GM23338 (cell line): Measurements from ENCODE around the gene ELANE. TPM values are rescaled to one million over a fixed set of nuclear protein-coding genes. Genes with fewer than 3 reads are reported as not detected.

Source experiments
- ATAC-seq: fragments of 200-7000 bp; cut with Tn5 transposase; 3 replicates; pipeline ENCODE4 v1.9.1; 2020
- DNase-seq: peaks from one replicate; pipeline ENCODE4 v3.0.0-alpha.2; 2015; ENCODE audit warnings: low spot score
- H2AFZ ChIP-seq: fragments of 200-600 bp; sonication (generic); 2 replicates; pipeline ENCODE4 v1.8.0; 2016; ENCODE audit warnings: antibody characterized with exemption, mild to moderate bottlenecking, moderate library complexity
- H3F3A ChIP-seq: fragments of 200-600 bp; sonication (generic); replicated peaks from 2 replicates; pipeline ENCODE4 v1.8.0; 2017; ENCODE audit warnings: antibody characterized with exemption, mixed run types, low read depth
- H3K27ac ChIP-seq: fragments of 200-600 bp; sonication (generic); 2 replicates; pipeline ENCODE4 v1.6.1; 2016; ENCODE audit warnings: low read depth
- H3K27me3 ChIP-seq: fragments of 200-600 bp; sonication (generic); 2 replicates; pipeline ENCODE4 v1.8.0; 2016; ENCODE audit warnings: mild to moderate bottlenecking, mixed run types, moderate library complexity; ENCODE audit not compliant: insufficient read depth
- H3K36me3 ChIP-seq: fragments of 200-600 bp; sonication (generic); 2 replicates; pipeline ENCODE4 v1.8.0; 2016; ENCODE audit warnings: mild to moderate bottlenecking; ENCODE audit not compliant: insufficient read depth
- H3K4me1 ChIP-seq: fragments of 200-600 bp; sonication (generic); 2 replicates; pipeline ENCODE4 v1.8.0; 2016; ENCODE audit warnings: mild to moderate bottlenecking, moderate library complexity; ENCODE audit not compliant: insufficient read depth
- H3K4me2 ChIP-seq: fragments of 200-600 bp; sonication (generic); 2 replicates; pipeline ENCODE4 v1.7.1; 2017; ENCODE audit warnings: mixed run types
- H3K4me3 ChIP-seq: fragments of 200-600 bp; sonication (generic); 2 replicates; pipeline ENCODE4 v1.6.1; 2016; ENCODE audit warnings: mixed run types
- H3K79me2 ChIP-seq: fragments of 200-600 bp; sonication (generic); replicated peaks from 2 replicates; pipeline ENCODE4 v1.8.0; 2017; ENCODE audit warnings: mild to moderate bottlenecking; ENCODE audit not compliant: insufficient read depth
- H3K9me2 ChIP-seq: fragments of 200-600 bp; sonication (generic); 2 replicates; pipeline ENCODE4 v1.8.0; 2017; ENCODE audit not compliant: insufficient read depth
- H4K20me1 ChIP-seq: fragments of 200-600 bp; sonication (generic); replicated peaks from 2 replicates; pipeline ENCODE4 v1.8.0; 2017; ENCODE audit warnings: mild to moderate bottlenecking; ENCODE audit not compliant: insufficient read depth
- H3K27ac Mint-ChIP-seq: 2 replicates; pipeline ENCODE4 v1.8.0; 2020; ENCODE audit warnings: inconsistent platforms, mild to moderate bottlenecking, moderate library complexity, mixed read lengths
- H3K27me3 Mint-ChIP-seq: 3 replicates; pipeline ENCODE4 v1.8.0; 2022; ENCODE audit warnings: low read depth, mild to moderate bottlenecking, moderate library complexity, mixed read lengths, inconsistent platforms; ENCODE audit not compliant: insufficient read depth, poor library complexity
- H3K36me3 Mint-ChIP-seq: 3 replicates; pipeline ENCODE4 v1.8.0; 2021; ENCODE audit warnings: low read depth, mild to moderate bottlenecking, inconsistent platforms, moderate library complexity, mixed read lengths
- H3K4me1 Mint-ChIP-seq: 3 replicates; pipeline ENCODE4 v1.8.0; 2020; ENCODE audit warnings: mild to moderate bottlenecking, inconsistent platforms, mixed read lengths
- H3K4me3 Mint-ChIP-seq: 3 replicates; pipeline ENCODE4 v1.8.0; 2021; ENCODE audit warnings: moderate library complexity, mild to moderate bottlenecking, inconsistent platforms, mixed read lengths
- H3K9me3 Mint-ChIP-seq: 3 replicates; pipeline ENCODE4 v1.8.0; 2020; ENCODE audit warnings: moderate library complexity, mild to moderate bottlenecking, inconsistent platforms, mixed read lengths
- CREB1 ChIP-seq: fragments of 250-450 bp; sonication (Bioruptor Pico); IDR thresholded peaks from 2 replicates; pipeline ENCODE4 v1.5.0; 2020; ENCODE audit warnings: low read depth, mild to moderate bottlenecking, moderate library complexity
- CTCF ChIP-seq, 2 experiments: fragments of 200-600 bp in 1 of 2; sonication (generic) in 1 of 2; conservative IDR thresholded peaks; 2 replicates each; pipeline versions ENCODE4 v1.5.1 to v1.6.1; 2016 to 2017; ENCODE audit warnings: antibody characterized with exemption in 2 of 2, low read depth in 2 of 2, mild to moderate bottlenecking in 2 of 2, moderate library complexity in 1 of 2
- ETS1 ChIP-seq: IDR thresholded peaks from 2 replicates; pipeline ENCODE4 v1.6.1; 2016; ENCODE audit warnings: antibody characterized with exemption
- EZH2 ChIP-seq: fragments of 200-600 bp; sonication (generic); IDR thresholded peaks from one replicate; pipeline ENCODE4 v1.8.0; 2017; ENCODE audit warnings: antibody characterized with exemption, mild to moderate bottlenecking, low read depth; ENCODE audit not compliant: unreplicated experiment
- EZH2phosphoT487 ChIP-seq: fragments of 200-600 bp; sonication (generic); IDR thresholded peaks from one replicate; pipeline ENCODE4 v1.8.1; 2018; ENCODE audit warnings: antibody characterized with exemption; ENCODE audit not compliant: unreplicated experiment
- JUNB ChIP-seq: IDR thresholded peaks from one replicate; pipeline ENCODE4 v1.6.1; 2016; ENCODE audit warnings: antibody characterized with exemption; ENCODE audit not compliant: unreplicated experiment
- NANOG ChIP-seq: IDR thresholded peaks from 2 replicates; pipeline ENCODE4 v1.6.1; 2016; ENCODE audit warnings: antibody characterized with exemption, borderline replicate concordance
- POLR2AphosphoS5 ChIP-seq: IDR thresholded peaks from 2 replicates; pipeline ENCODE4 v1.6.1; 2016; ENCODE audit warnings: antibody characterized with exemption, low read depth
- REST ChIP-seq: IDR thresholded peaks from one replicate; pipeline ENCODE4 v1.6.1; 2018; ENCODE audit warnings: antibody characterized with exemption; ENCODE audit not compliant: unreplicated experiment
- STAT1 ChIP-seq: IDR thresholded peaks from one replicate; pipeline ENCODE4 v1.6.1; 2016; ENCODE audit warnings: antibody characterized with exemption; ENCODE audit not compliant: unreplicated experiment
- ZNF114 ChIP-seq: fragments of 250-450 bp; sonication (Bioruptor Pico); IDR thresholded peaks from 2 replicates; pipeline ENCODE4 v1.5.0; 2020; ENCODE audit warnings: mild to moderate bottlenecking, moderate library complexity
- ZNF331 ChIP-seq: fragments of 250-450 bp; sonication (Bioruptor Pico); IDR thresholded peaks from 2 replicates; pipeline ENCODE4 v1.5.0; 2020; ENCODE audit warnings: low read depth, mild to moderate bottlenecking, moderate library complexity
- ZNF462 ChIP-seq: fragments of 250-450 bp; sonication (Bioruptor Pico); IDR thresholded peaks from 2 replicates; pipeline ENCODE4 v1.5.0; 2020; ENCODE audit warnings: mild to moderate bottlenecking, moderate library complexity
- polyA plus RNA-seq: library from polyadenylated mRNA; unstranded; fragments of >200 nt; fragmentation: Nextera tagmentation; extraction: Ambion mirVana; gene quantifications from 2 replicates; pipeline ENCODE4 v1.2.1, GENCODE V29; 2016
- total RNA-seq: library from RNA; depleted of rRNA; stranded (reverse); fragments of >200 nt; shearing (Covaris generic); gene quantifications from 2 replicates; pipeline ENCODE4 v1.2.3, GENCODE V29; 2014

Gene ELANE
- total and polyA plus RNA-seq, 2 experiments from 2014 or later: not detected

GRCh38 chr19:844546-844971, 7.5 kb upstream of the ELANE start:
- Histone ChIP-seq H3F3A (peaks cover 4% of the 10 kb centered on the region; the same call in 1 of the 2 replicates), H3K27me3 (peaks cover 27% of the 10 kb centered on the region), H2AFZ (no peak overlapping the region), H3K4me1 (no peaks in the 10 kb centered on the region), H3K4me3 (no peak overlapping the region), H3K36me3 (no peaks in the 10 kb centered on the region), H3K9me2 (no peaks in the 10 kb centered on the region), H3K27ac (no peak overlapping the region), H4K20me1 (no peaks in the 10 kb centered on the region), H3K79me2 (no peaks in the 10 kb centered on the region), H3K4me2 (no peak overlapping the region)
- ATAC-seq (no peak), DNase-seq (no peak)
- H3K36me3 Mint-ChIP-seq: no peaks in the 10 kb centered on the region; the same call in 2 of the 3 replicates
- H3K9me3 Mint-ChIP-seq: peaks cover 4% of the 10 kb centered on the region; the same call in 2 of the 3 replicates
- peaks cover 2% of the 10 kb centered on the region; the same call in 1 of the 3 replicates for H3K4me1 Mint-ChIP-seq
- no peak overlapping the region for H3K27ac Mint-ChIP-seq
- no peak overlapping the region for H3K4me3 Mint-ChIP-seq
- H3K27me3 Mint-ChIP-seq: peaks cover 36% of the 10 kb centered on the region
- TF ChIP-seq EZH2: no peak
- no peak for TF ChIP-seq JUNB
- TF ChIP-seq CREB1 (CRISPR knock-in tag): no peak
- TF ChIP-seq REST: no peak
- TF ChIP-seq ZNF331 (CRISPR knock-in tag): no peak
- no peak for TF ChIP-seq ZNF114 (CRISPR knock-in tag)
- TF ChIP-seq POLR2AphosphoS5: no peak
- no peak for TF ChIP-seq EZH2phosphoT487
- TF ChIP-seq ETS1: no peak
- TF ChIP-seq CTCF (conservative IDR thresholded peaks at IDR 0.05; ENCODE audit: low read depth in 2 of 2): no peak
- TF ChIP-seq STAT1: no peak
- TF ChIP-seq ZNF462 (CRISPR knock-in tag): no peak
- TF ChIP-seq NANOG: no peak
